Stomach smooth muscle (tissue), 2 donors: Measurements from ENCODE around the gene CRYZL1.
"Not testable (repeated sequence)": the region's sequence is repeated elsewhere in the genome, so short reads cannot be mapped to it uniquely, and the experiment has no call there.

ENCODE experiments used
- H3K27ac ChIP-seq: one replicate; pipeline ENCODE4 v1.7.0; 2013; ENCODE audit warnings: mild to moderate bottlenecking, low read length, inconsistent platforms
- H3K27me3 ChIP-seq, 2 donors: one replicate each; pipeline ENCODE4 v1.7.0; 2013; ENCODE audit warnings: low read length in 2 of 2; ENCODE audit not compliant: insufficient read depth in 2 of 2, control insufficient read depth in 1 of 2
- H3K36me3 ChIP-seq, 2 donors: one replicate each; pipeline ENCODE4 v1.7.0; 2013; ENCODE audit warnings: low read length in 2 of 2; ENCODE audit not compliant: control insufficient read depth in 2 of 2, insufficient read depth in 2 of 2
- H3K4me1 ChIP-seq: one replicate; pipeline ENCODE4 v1.7.0; 2013; ENCODE audit warnings: low read length; ENCODE audit not compliant: control insufficient read depth, insufficient read depth
- H3K4me3 ChIP-seq, 2 donors: one replicate each; pipeline ENCODE4 v1.7.0; 2013; ENCODE audit warnings: low read length in 2 of 2
- H3K9ac ChIP-seq, 2 donors: one replicate each; pipeline ENCODE4 v1.7.0; 2013; ENCODE audit warnings: low read length in 2 of 2, mild to moderate bottlenecking in 1 of 2
- H3K9me3 ChIP-seq, 2 donors: one replicate each; pipeline ENCODE4 v1.7.0; 2013; ENCODE audit warnings: low read length in 2 of 2; ENCODE audit not compliant: control insufficient read depth in 2 of 2
- donor health status: healthy.
- donor health status: Pancreatic carcinoma.

CRYZL1 gene

GRCh38 chr21:33677450-33677849, 35.9 kb upstream of the CRYZL1 start:
- H3K4me1 ChIP-seq = no peaks in the 10 kb centered on the region
- H3K36me3 ChIP-seq = no peaks in the 10 kb centered on the region
- H3K27me3 ChIP-seq = no peaks in the 10 kb centered on the region
- no peak overlapping the region for H3K4me3 ChIP-seq
- H3K9me3 ChIP-seq = no peaks in the 10 kb centered on the region
- H3K9ac ChIP-seq = no peak overlapping the region
- H3K27ac ChIP-seq = no peak overlapping the region

GRCh38 chr21:33676666-33677065, 35.1 kb upstream of the CRYZL1 start:
- not testable (repeated sequence) for H3K9me3 ChIP-seq, H3K9ac ChIP-seq, H3K36me3 ChIP-seq, H3K4me3 ChIP-seq, H3K4me1 ChIP-seq, H3K27ac ChIP-seq, H3K27me3 ChIP-seq

- Histone ChIP-seq H3K36me3 (no peaks in the 10 kb centered on the region), H3K9me3 (no peaks in the 10 kb centered on the region), H3K4me1 (no peaks in the 10 kb centered on the region), H3K27me3 (no peaks in the 10 kb centered on the region), H3K27ac (no peak overlapping the region), H3K4me3 (no peak overlapping the region), H3K9ac (no peak overlapping the region)
Measured at GRCh38 chr21:33674226-33674625, 32.7 kb upstream of the CRYZL1 start.

- H3K9me3 ChIP-seq = no peaks in the 10 kb centered on the region
- no peaks in the 10 kb centered on the region for H3K27me3 ChIP-seq
- H3K27ac ChIP-seq = no peak overlapping the region
- H3K36me3 ChIP-seq = no peaks in the 10 kb centered on the region
- H3K4me1 ChIP-seq = no peaks in the 10 kb centered on the region
- no peak overlapping the region for H3K4me3 ChIP-seq
- no peak overlapping the region for H3K9ac ChIP-seq
Measured at GRCh38 chr21:33673473-33673872, 31.9 kb upstream of the CRYZL1 start.

- no peaks in the 10 kb centered on the region for H3K27me3 ChIP-seq
- no peaks in the 10 kb centered on the region for H3K36me3 ChIP-seq
- no peaks in the 10 kb centered on the region for H3K4me1 ChIP-seq
- no peak overlapping the region for H3K4me3 ChIP-seq
- H3K9ac ChIP-seq = no peak overlapping the region
- H3K27ac ChIP-seq = no peak overlapping the region
- no peaks in the 10 kb centered on the region for H3K9me3 ChIP-seq
Measured at GRCh38 chr21:33670076-33670978, 28.8 kb upstream of the CRYZL1 start.

GRCh38 chr21:33668620-33669019, 27.1 kb upstream of the CRYZL1 start:
- H3K27ac ChIP-seq = no peak overlapping the region
- H3K4me1 ChIP-seq = no peaks in the 10 kb centered on the region
- H3K36me3 ChIP-seq = no peaks in the 10 kb centered on the region

GRCh38 chr21:33668180-33668579, 26.6 kb upstream of the CRYZL1 start:
- Histone ChIP-seq H3K27me3 (no peaks in the 10 kb centered on the region), H3K36me3 (no peaks in the 10 kb centered on the region), H3K27ac (no peak overlapping the region), H3K9ac (no peak overlapping the region), H3K4me1 (no peaks in the 10 kb centered on the region), H3K9me3 (no peaks in the 10 kb centered on the region), H3K4me3 (no peak overlapping the region)

More at GRCh38 chr21:33668620-33669019, 27.1 kb upstream of the CRYZL1 start:
- no peaks in the 10 kb centered on the region for H3K9me3 ChIP-seq
- no peak overlapping the region for H3K9ac ChIP-seq
- H3K4me3 ChIP-seq = no peak overlapping the region
- no peaks in the 10 kb centered on the region for H3K27me3 ChIP-seq

GRCh38 chr21:33667636-33668035, 26.1 kb upstream of the CRYZL1 start:
- H3K27ac ChIP-seq = no peak overlapping the region
- no peaks in the 10 kb centered on the region for H3K4me1 ChIP-seq
- no peaks in the 10 kb centered on the region for H3K27me3 ChIP-seq
- H3K4me3 ChIP-seq = no peak overlapping the region
- no peak overlapping the region for H3K9ac ChIP-seq
- H3K36me3 ChIP-seq = no peaks in the 10 kb centered on the region
- no peaks in the 10 kb centered on the region for H3K9me3 ChIP-seq

GRCh38 chr21:33666153-33666552, 24.6 kb upstream of the CRYZL1 start:
- no peaks in the 10 kb centered on the region for H3K4me1 ChIP-seq
- H3K4me3 ChIP-seq = no peak overlapping the region
- no peaks in the 10 kb centered on the region for H3K9me3 ChIP-seq
- H3K9ac ChIP-seq = no peak overlapping the region
- H3K36me3 ChIP-seq = no peaks in the 10 kb centered on the region
- H3K27ac ChIP-seq = no peak overlapping the region
- no peaks in the 10 kb centered on the region for H3K27me3 ChIP-seq

- Histone ChIP-seq H3K27me3 (no peaks in the 10 kb centered on the region), H3K4me3 (no peak overlapping the region), H3K9me3 (no peaks in the 10 kb centered on the region), H3K27ac (no peak overlapping the region), H3K9ac (no peak overlapping the region), H3K4me1 (peaks cover 2% of the 10 kb centered on the region), H3K36me3 (no peaks in the 10 kb centered on the region)
Measured at GRCh38 chr21:33664135-33664534, 22.6 kb upstream of the CRYZL1 start.

- peaks cover 4% of the 10 kb centered on the region for H3K4me1 ChIP-seq
- no peak overlapping the region for H3K4me3 ChIP-seq
- no peak overlapping the region for H3K9ac ChIP-seq
Measured at GRCh38 chr21:33663241-33663640, 21.7 kb upstream of the CRYZL1 start.

More at GRCh38 chr21:33663241-33663640, 21.7 kb upstream of the CRYZL1 start:
- Histone ChIP-seq H3K9me3 (no peaks in the 10 kb centered on the region), H3K36me3 (peaks cover 0 to 2% of the 10 kb centered on the region in 2 donors), H3K27ac (no peak overlapping the region), H3K27me3 (no peaks in the 10 kb centered on the region)
